Neural cell (in vitro differentiated cells): ENCODE data around the gene PINLYP. TPM values are rescaled to one million over a fixed set of nuclear protein-coding genes. Genes with fewer than 3 reads are reported as not detected.

Experiments
- H2AFZ ChIP-seq: fragments of 200-600, 300-800 bp; sonication (generic), shearing (Covaris generic); 2 replicates; pipeline ENCODE4 v1.6.0; 2014; ENCODE audit warnings: low read depth, mild to moderate bottlenecking, antibody characterized with exemption, low read length, moderate library complexity
- H3F3A ChIP-seq: fragments of 200-600 bp; shearing (Covaris generic); 2 replicates; pipeline ENCODE4 v1.6.1; 2016; ENCODE audit warnings: mild to moderate bottlenecking, moderate library complexity, mixed read lengths, antibody characterized with exemption, low read length; ENCODE audit not compliant: insufficient read depth, poor library complexity, severe bottlenecking
- H3K27ac ChIP-seq: fragments of 200-600, 300-800 bp; sonication (generic), shearing (Covaris generic); 2 replicates; pipeline ENCODE4 v1.5.1; 2014; ENCODE audit warnings: mild to moderate bottlenecking, low read length, moderate library complexity
- H3K27me3 ChIP-seq: fragments of 300-800, 200-600 bp; sonication (generic), shearing (Covaris generic); 2 replicates; pipeline ENCODE4 v1.6.0; 2014; ENCODE audit warnings: mild to moderate bottlenecking, low read depth, low read length, moderate library complexity; ENCODE audit not compliant: insufficient read depth
- H3K36me3 ChIP-seq: fragments of 300-800, 200-600 bp; sonication (generic), shearing (Covaris generic); 2 replicates; pipeline ENCODE4 v1.5.1; 2014; ENCODE audit warnings: mild to moderate bottlenecking, antibody characterized with exemption, low read length, moderate library complexity; ENCODE audit not compliant: insufficient read depth
- H3K4me2 ChIP-seq: fragments of 300-800, 200-600 bp; sonication (generic), shearing (Covaris generic); 2 replicates; pipeline ENCODE4 v1.6.0; 2014; ENCODE audit warnings: mild to moderate bottlenecking, low read length
- H3K4me3 ChIP-seq: fragments of 300-800, 200-600 bp; sonication (generic), shearing (Covaris generic); 2 replicates; pipeline ENCODE4 v1.5.1; 2014; ENCODE audit warnings: mild to moderate bottlenecking, low read length, moderate library complexity
- H3K79me2 ChIP-seq: fragments of 200-600 bp; shearing (Covaris generic); replicated peaks from 2 replicates; pipeline ENCODE4 v1.6.0; 2014; ENCODE audit warnings: mild to moderate bottlenecking, low read length, moderate library complexity; ENCODE audit not compliant: insufficient read depth
- H3K9ac ChIP-seq: fragments of 300-800, 200-600 bp; sonication (generic), shearing (Covaris generic); 2 replicates; pipeline ENCODE4 v1.6.1; 2016; ENCODE audit warnings: mild to moderate bottlenecking, low read length, mixed read lengths
- H3K9me2 ChIP-seq: fragments of 200-600 bp; shearing (Covaris generic); 2 replicates; pipeline ENCODE4 v1.6.1; 2016; ENCODE audit warnings: mild to moderate bottlenecking, low read length, mixed read lengths; ENCODE audit not compliant: insufficient read depth
- H3K9me3 ChIP-seq: fragments of 200-600, 300-800 bp; sonication (generic), shearing (Covaris generic); 2 replicates; pipeline ENCODE4 v1.6.1; 2016; ENCODE audit warnings: mild to moderate bottlenecking, mixed run types, low read length, moderate library complexity, mixed read lengths
- H4K20me1 ChIP-seq: fragments of 200-600 bp; shearing (Covaris generic); 2 replicates; pipeline ENCODE4 v1.6.1; 2016; ENCODE audit warnings: mild to moderate bottlenecking, mixed run types; ENCODE audit not compliant: insufficient read depth
- CTCF ChIP-seq: fragments of 450-650 bp; IDR thresholded peaks from 2 replicates; pipeline ENCODE4 v1.5.1; 2014; ENCODE audit warnings: antibody characterized with exemption, mild to moderate bottlenecking, moderate library complexity; ENCODE audit not compliant: poor library complexity, severe bottlenecking
- EP300 ChIP-seq: fragments of 450-650 bp; conservative IDR thresholded peaks from 2 replicates; pipeline ENCODE4 v1.6.1; 2014; ENCODE audit warnings: antibody characterized with exemption, mild to moderate bottlenecking, moderate library complexity; ENCODE audit not compliant: poor library complexity, severe bottlenecking
- EZH2 ChIP-seq: fragments of 200-600, 300-800 bp; shearing (Covaris generic), sonication (generic); IDR thresholded peaks from 2 replicates; pipeline ENCODE4 v1.6.1; 2014; ENCODE audit warnings: antibody characterized with exemption, low read length, borderline replicate concordance, mild to moderate bottlenecking; ENCODE audit not compliant: insufficient read depth, poor library complexity, severe bottlenecking
- MXI1 ChIP-seq: fragments of 450-650 bp; conservative IDR thresholded peaks from 2 replicates; pipeline ENCODE4 v1.6.1; 2014; ENCODE audit warnings: antibody characterized with exemption, mild to moderate bottlenecking; ENCODE audit not compliant: poor library complexity, severe bottlenecking
- POLR2AphosphoS5 ChIP-seq: IDR thresholded peaks from 2 replicates; pipeline ENCODE4 v1.6.1; 2012
- REST ChIP-seq: IDR thresholded peaks from 2 replicates; pipeline ENCODE4 v1.6.1; 2012; ENCODE audit warnings: borderline replicate concordance
- polyA plus RNA-seq: library from polyadenylated mRNA; depleted of rRNA; stranded (reverse); fragments of >200 nt; gene quantifications from 2 replicates; pipeline ENCODE4 v1.2.3, GENCODE V29; 2014

PINLYP gene
- polyA plus RNA-seq, 1 donor from 2014 or later, result 1.9 TPM

GRCh38 chr19:43628646-43629326 is 53.2 kb downstream of the PINLYP start:
- H3K9me2 ChIP-seq, result no peaks in the 10 kb centered on the region
- no peaks in the 10 kb centered on the region for H3K36me3 ChIP-seq
- no peaks in the 10 kb centered on the region for H3F3A ChIP-seq
- no peak for TF ChIP-seq CTCF
- no peak for TF ChIP-seq MXI1
- TF ChIP-seq REST, result no peak
- TF ChIP-seq EZH2, result no peak
- TF ChIP-seq POLR2AphosphoS5, result no peak
- H3K4me3 ChIP-seq, result no peak overlapping the region
- H3K4me2 ChIP-seq, result no peak overlapping the region
- no peak overlapping the region for H3K9ac ChIP-seq
- H4K20me1 ChIP-seq, result no peaks in the 10 kb centered on the region
- H3K79me2 ChIP-seq, result peaks cover 40% of the 10 kb centered on the region
- no peak overlapping the region for H2AFZ ChIP-seq
- no peak overlapping the region for H3K27ac ChIP-seq
- H3K9me3 ChIP-seq, result no peaks in the 10 kb centered on the region
- no peaks in the 10 kb centered on the region for H3K27me3 ChIP-seq

GRCh38 chr19:43631491-43631890 is 55.9 kb downstream of the PINLYP start:
- Histone ChIP-seq H3K27me3 (no peaks in the 10 kb centered on the region), H2AFZ (no peak overlapping the region), H4K20me1 (no peaks in the 10 kb centered on the region), H3K9ac (no peak overlapping the region), H3K36me3 (no peaks in the 10 kb centered on the region), H3K27ac (no peak overlapping the region), H3K4me3 (no peak overlapping the region), H3F3A (no peaks in the 10 kb centered on the region), H3K4me2 (no peak overlapping the region), H3K9me2 (no peaks in the 10 kb centered on the region), H3K79me2 (peaks cover 65% of the 10 kb centered on the region), H3K9me3 (no peaks in the 10 kb centered on the region)
- TF ChIP-seq POLR2AphosphoS5, result no peak
- no peak for TF ChIP-seq EP300

Other genes with a start within 250 kb of the PINLYP start
- not detected in 2 replicates for gene CD177, start 222.1 kb upstream of the PINLYP start, polyA plus RNA-seq
- not detected in 2 replicates for gene TEX101, start 160.9 kb upstream of the PINLYP start, polyA plus RNA-seq
- gene LYPD3, start 110.2 kb upstream of the PINLYP start, polyA plus RNA-seq, result not detected in 2 replicates
- gene PHLDB3, start 71.1 kb upstream of the PINLYP start, polyA plus RNA-seq, result 5.6 and 8.1 TPM in 2 replicates
- 40.9 and 58.0 TPM in 2 replicates for gene ETHE1, start 48.6 kb upstream of the PINLYP start, polyA plus RNA-seq
- not detected in 2 replicates for gene ZNF575, start 42.6 kb upstream of the PINLYP start, polyA plus RNA-seq
- gene XRCC1, start 274 bp upstream of the PINLYP start, polyA plus RNA-seq, result 18.6 and 19.0 TPM in 2 replicates
- gene IRGQ, start 20.3 kb downstream of the PINLYP start, polyA plus RNA-seq, result 156 and 179 TPM in 2 replicates
- 11.9 and 19.9 TPM in 2 replicates for gene ZNF576, start 20.8 kb downstream of the PINLYP start, polyA plus RNA-seq
- gene SRRM5, start 36.3 kb downstream of the PINLYP start, polyA plus RNA-seq, result not detected in 2 replicates
- 983 and 1,008 TPM in 2 replicates for gene ZNF428, start 43.8 kb downstream of the PINLYP start, polyA plus RNA-seq
- 211 and 220 TPM in 2 replicates for gene CADM4, start 64.0 kb downstream of the PINLYP start, polyA plus RNA-seq
- 1.3 TPM in 1 of 2 replicates, not detected in the other for gene PLAUR, start 94.4 kb downstream of the PINLYP start, polyA plus RNA-seq
- 0.51 TPM in 1 of 2 replicates, not detected in the other for gene IRGC, start 140.3 kb downstream of the PINLYP start, polyA plus RNA-seq
- gene SMG9, start 179.2 kb downstream of the PINLYP start, polyA plus RNA-seq, result 33.0 and 57.5 TPM in 2 replicates
- not detected in 2 replicates for gene KCNN4, start 205.2 kb downstream of the PINLYP start, polyA plus RNA-seq
- not detected in 2 replicates for gene LYPD5, start 226.6 kb downstream of the PINLYP start, polyA plus RNA-seq